Measurements from ENCODE around the gene TVP23A.
"Not testable (repeated sequence)": the region's sequence is repeated elsewhere in the genome, so short reads cannot be mapped to it uniquely, and the experiment has no call there.

The TVP23A gene

DNA sequence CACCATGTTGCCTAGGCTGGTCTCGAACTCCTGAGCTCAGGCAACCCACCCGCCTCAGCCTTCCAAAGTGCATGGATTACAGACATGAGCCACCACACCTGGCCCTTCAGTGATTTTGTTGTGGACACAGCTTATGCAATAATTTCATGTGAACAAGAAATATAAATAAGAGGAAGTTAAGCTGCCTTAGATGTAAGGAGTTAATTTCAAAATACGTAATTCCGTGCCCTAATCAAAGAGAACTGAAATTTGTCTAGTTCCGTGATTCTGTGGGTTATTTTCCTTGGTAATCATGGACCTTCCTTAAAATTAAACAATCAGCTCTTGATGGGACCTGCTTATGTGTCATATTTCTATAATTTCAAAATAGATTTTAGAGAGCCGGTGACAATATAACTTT lies 11.9 kb downstream of the TVP23A start:
- no peak overlapping the region for H3K4me3 ChIP-seq (ENCODE audit: low read length)
- no peaks in the 10 kb centered on the region for H3K9me3 ChIP-seq (ENCODE audit: low read length)
- H3K36me3 ChIP-seq (ENCODE audit: insufficient read depth, low read length): no peaks in the 10 kb centered on the region
- H3K27me3 ChIP-seq (ENCODE audit: insufficient read depth, low read length): no peaks in the 10 kb centered on the region
- H2AFZ ChIP-seq (ENCODE audit: low read depth, low read length): no peak overlapping the region
- H3K4me1 ChIP-seq (ENCODE audit: insufficient read depth, low read length): no peaks in the 10 kb centered on the region

DNA sequence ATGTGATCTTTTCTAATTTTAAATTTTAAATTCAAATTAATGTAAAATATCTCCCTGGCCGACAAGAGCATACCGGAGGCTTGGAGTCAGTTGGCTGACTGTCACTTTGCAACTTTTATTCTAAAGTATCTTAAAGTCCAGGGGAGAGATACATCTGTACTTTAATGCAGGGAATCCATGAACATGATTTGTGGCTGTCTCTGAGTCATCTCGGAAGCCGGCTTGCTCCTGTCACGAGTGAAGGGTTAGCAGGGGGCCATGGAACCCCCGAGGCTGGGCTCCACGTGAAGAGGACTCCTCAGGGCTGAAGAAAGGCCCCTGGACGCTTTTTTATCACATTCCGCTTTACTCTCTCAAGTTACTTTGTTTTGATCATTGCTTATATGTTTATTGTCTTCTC lies 13.3 kb downstream of the TVP23A start:
- H2AFZ ChIP-seq (ENCODE audit: low read depth, low read length): no peak overlapping the region
- no peaks in the 10 kb centered on the region for H3K36me3 ChIP-seq (ENCODE audit: insufficient read depth, low read length)
- no peak overlapping the region for H3K4me3 ChIP-seq (ENCODE audit: low read length)
- no peaks in the 10 kb centered on the region for H3K4me1 ChIP-seq (ENCODE audit: insufficient read depth, low read length)
- H3K9me3 ChIP-seq (ENCODE audit: low read length): no peaks in the 10 kb centered on the region
- H3K27me3 ChIP-seq (ENCODE audit: insufficient read depth, low read length): no peaks in the 10 kb centered on the region

DNA sequence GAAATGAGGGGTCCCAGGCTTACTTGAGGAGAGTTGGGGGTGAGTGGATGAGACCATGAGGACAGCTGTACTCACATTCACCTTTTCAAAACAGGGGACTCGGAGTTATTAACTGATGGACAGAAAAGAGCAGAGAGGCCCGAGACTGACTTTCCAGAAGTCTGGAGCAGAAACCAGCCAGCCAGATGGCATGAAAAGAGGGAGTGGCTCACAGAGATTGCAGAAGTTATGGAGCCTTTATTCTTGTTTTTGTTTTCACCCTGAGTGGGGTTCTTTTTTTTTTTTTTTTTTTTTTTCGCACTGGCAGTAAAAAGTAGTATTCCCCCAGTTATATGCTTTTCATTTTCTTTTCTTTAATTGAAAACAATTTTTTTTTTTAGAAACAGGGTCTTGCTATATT lies 18.9 kb downstream of the TVP23A start:
- Histone ChIP-seq H2AFZ (ENCODE audit: low read depth, low read length) (no peak overlapping the region), H3K36me3 (ENCODE audit: insufficient read depth, low read length) (no peaks in the 10 kb centered on the region), H3K9me3 (ENCODE audit: low read length) (no peaks in the 10 kb centered on the region), H3K27me3 (ENCODE audit: insufficient read depth, low read length) (no peaks in the 10 kb centered on the region), H3K4me1 (ENCODE audit: insufficient read depth, low read length) (no peaks in the 10 kb centered on the region), H3K4me3 (ENCODE audit: low read length) (no peak overlapping the region)

DNA sequence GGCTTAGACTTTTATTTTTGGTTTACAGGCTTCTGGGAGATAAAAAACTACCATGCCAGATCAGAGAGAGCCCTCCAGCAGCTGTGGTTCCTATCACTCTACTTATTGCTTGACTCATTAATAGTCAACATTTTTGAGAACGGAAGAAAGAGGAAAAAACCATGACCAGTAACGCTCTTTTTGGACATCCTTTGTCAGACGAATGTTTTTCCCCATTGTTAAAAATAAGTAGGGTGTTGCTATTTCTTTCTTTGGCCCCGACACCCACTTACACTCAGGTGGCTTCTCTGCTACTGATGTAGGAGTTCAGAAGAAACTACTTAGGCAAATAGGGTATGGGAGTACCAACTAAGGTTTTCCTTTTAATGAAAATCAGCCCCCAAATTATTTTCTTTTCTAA lies 27.5 kb downstream of the TVP23A start:
- no peaks in the 10 kb centered on the region for H3K36me3 ChIP-seq (ENCODE audit: insufficient read depth, low read length)

DNA sequence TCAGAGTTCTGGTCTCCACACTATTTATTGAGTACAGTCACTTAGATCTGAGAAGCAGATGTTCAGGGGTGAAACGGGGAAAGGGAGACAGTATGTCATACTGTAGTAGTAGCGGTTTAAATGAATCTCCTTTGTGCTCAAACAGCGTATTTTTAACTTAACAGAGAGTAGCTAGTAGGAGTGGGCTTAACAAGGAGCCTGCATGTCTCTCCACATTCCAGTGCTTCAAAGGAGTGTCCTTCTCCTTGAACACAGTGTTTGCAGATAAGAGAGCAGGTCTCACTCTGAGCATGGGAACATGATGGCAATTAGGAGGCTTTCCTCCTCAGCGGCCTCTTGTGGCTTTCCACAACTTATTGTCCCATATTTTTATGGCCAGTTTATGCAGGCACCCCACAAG lies 30.0 kb downstream of the TVP23A start:
- not testable (repeated sequence) for H3K9me3 ChIP-seq (ENCODE audit: low read length); H3K4me3 ChIP-seq (ENCODE audit: low read length); H2AFZ ChIP-seq (ENCODE audit: low read depth, low read length)

More for the DNA sequence above, 27.5 kb downstream of the TVP23A start:
- Histone ChIP-seq H3K4me3 (ENCODE audit: low read length) (no peak overlapping the region), H3K9me3 (ENCODE audit: low read length) (peaks cover 3% of the 10 kb centered on the region), H3K4me1 (ENCODE audit: insufficient read depth, low read length) (no peaks in the 10 kb centered on the region), H3K27me3 (ENCODE audit: insufficient read depth, low read length) (no peaks in the 10 kb centered on the region), H2AFZ (ENCODE audit: low read depth, low read length) (no peak overlapping the region)

DNA sequence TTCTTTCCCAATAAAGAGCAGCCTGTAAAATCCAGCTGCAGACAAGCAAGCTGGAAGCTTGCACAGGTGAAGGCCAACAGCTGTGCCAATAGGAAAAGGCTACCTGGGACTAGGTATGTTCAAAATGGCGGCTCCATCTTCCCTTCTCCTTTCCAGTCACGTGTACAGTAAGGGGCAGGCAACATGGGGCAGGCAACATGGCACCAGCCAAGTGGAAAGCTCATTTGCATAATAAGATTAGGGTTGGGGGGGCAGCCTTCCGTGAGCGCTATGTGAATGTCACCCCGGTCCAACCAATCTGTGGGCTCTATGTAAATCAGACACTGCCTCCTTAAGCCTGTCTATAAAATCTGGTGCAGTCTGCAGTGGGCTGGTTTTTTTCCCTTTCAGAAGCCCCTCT lies 31.3 kb downstream of the TVP23A start:
- Histone ChIP-seq H3K9me3 (ENCODE audit: low read length) (peaks cover 3% of the 10 kb centered on the region), H3K4me1 (ENCODE audit: insufficient read depth, low read length) (no peaks in the 10 kb centered on the region), H3K36me3 (ENCODE audit: insufficient read depth, low read length) (no peaks in the 10 kb centered on the region), H3K27me3 (ENCODE audit: insufficient read depth, low read length) (no peaks in the 10 kb centered on the region), H2AFZ (ENCODE audit: low read depth, low read length) (no peak overlapping the region), H3K4me3 (ENCODE audit: low read length) (no peak overlapping the region)

More for the DNA sequence above, 30.0 kb downstream of the TVP23A start:
- H3K36me3 ChIP-seq (ENCODE audit: insufficient read depth, low read length); H3K27me3 ChIP-seq (ENCODE audit: insufficient read depth, low read length); H3K4me1 ChIP-seq (ENCODE audit: insufficient read depth, low read length): not testable (repeated sequence)

DNA sequence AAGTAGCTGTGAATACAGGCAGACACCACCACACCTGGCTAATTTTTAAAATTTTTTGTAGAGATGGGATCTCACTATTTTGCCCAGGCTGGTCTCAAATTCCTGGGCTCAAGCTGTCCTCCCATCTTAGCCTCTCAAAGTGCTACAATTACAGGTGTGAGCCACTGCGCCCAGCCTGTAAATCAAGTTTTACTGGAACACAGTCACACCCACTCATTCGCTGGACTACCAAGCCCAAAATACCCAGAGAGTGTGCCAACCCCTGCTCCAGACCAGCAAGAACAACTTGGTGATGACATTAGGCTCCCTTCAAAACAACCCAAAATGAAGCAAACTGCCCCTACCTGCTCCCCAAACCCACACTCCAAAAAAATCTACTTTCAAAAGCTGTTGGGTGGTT lies 36.0 kb downstream of the TVP23A start:
- Histone ChIP-seq H3K4me1 (ENCODE audit: insufficient read depth, low read length) (no peaks in the 10 kb centered on the region), H3K27me3 (ENCODE audit: insufficient read depth, low read length) (no peaks in the 10 kb centered on the region), H3K4me3 (ENCODE audit: low read length) (no peak overlapping the region), H3K36me3 (ENCODE audit: insufficient read depth, low read length) (no peaks in the 10 kb centered on the region), H2AFZ (ENCODE audit: low read depth, low read length) (no peak overlapping the region), H3K9me3 (ENCODE audit: low read length) (no peaks in the 10 kb centered on the region)

DNA sequence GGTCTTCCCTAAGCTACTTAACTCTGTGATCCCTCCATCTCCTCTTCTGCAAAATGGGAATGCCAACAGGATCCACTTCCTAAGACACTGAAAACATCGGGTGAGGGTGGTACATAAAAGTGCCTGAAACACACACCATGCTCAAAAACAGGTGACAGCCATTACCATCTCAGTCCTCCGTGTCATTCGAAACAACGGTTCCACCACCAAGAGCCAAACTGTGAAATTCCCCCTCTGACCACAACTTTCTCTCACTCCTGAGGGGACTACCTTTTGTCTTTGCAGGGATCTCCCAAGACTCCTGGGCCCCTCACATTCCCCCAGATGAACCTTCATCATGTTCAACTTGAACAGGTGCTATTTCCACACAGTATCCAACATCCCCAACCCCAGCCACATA lies 38.0 kb downstream of the TVP23A start:
- H3K9me3 ChIP-seq (ENCODE audit: low read length): no peaks in the 10 kb centered on the region
- no peak overlapping the region for H3K4me3 ChIP-seq (ENCODE audit: low read length)
- H3K4me1 ChIP-seq (ENCODE audit: insufficient read depth, low read length): no peaks in the 10 kb centered on the region

DNA sequence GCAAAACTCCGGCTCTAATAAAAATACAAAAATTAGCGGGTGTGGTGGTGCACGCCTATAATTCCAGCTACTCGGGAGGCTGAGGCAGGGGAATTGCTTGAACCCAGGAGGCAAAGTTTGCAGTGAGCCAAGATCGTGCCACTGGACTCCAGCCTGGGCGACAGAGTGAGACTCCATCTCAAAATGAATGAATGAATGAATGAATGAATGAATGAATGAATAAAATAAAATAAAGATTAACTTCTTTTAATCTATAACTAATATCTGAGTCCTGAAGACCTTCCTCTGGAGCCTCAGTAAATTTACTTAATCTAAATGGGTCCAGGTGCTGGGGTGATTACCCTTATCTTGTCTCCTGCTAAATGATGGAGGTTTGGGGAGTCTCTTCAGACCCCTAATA lies 38.7 kb downstream of the TVP23A start:
- H3K36me3 ChIP-seq (ENCODE audit: insufficient read depth, low read length); H3K9me3 ChIP-seq (ENCODE audit: low read length); H3K27me3 ChIP-seq (ENCODE audit: insufficient read depth, low read length); H3K4me1 ChIP-seq (ENCODE audit: insufficient read depth, low read length); H2AFZ ChIP-seq (ENCODE audit: low read depth, low read length); H3K4me3 ChIP-seq (ENCODE audit: low read length): not testable (repeated sequence)

More for the DNA sequence above, 38.0 kb downstream of the TVP23A start:
- no peaks in the 10 kb centered on the region for H3K27me3 ChIP-seq (ENCODE audit: insufficient read depth, low read length)
- no peak overlapping the region for H2AFZ ChIP-seq (ENCODE audit: low read depth, low read length)
- no peaks in the 10 kb centered on the region for H3K36me3 ChIP-seq (ENCODE audit: insufficient read depth, low read length)

DNA sequence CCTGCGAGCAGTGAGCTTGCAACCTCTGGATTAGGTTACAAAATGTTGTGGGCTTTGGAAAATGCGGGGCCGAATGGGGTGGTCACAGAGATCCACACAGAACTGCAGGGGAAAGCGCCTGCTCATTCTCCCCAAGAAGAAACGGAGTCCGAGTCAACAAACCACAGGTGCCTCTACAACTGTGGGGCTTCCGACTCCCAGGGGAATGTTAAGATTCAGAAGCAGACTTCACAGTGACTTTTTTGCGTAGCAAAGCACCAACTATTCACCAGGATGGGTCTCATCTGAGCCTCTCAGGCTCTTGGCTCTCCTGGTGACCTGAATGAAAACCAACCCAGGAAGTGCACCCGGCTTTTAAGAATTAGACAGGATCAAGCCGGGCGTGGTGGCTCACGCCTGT lies 41.2 kb downstream of the TVP23A start:
- Histone ChIP-seq H3K36me3 (ENCODE audit: insufficient read depth, low read length) (no peaks in the 10 kb centered on the region), H3K4me1 (ENCODE audit: insufficient read depth, low read length) (no peaks in the 10 kb centered on the region), H2AFZ (ENCODE audit: low read depth, low read length) (no peak overlapping the region), H3K9me3 (ENCODE audit: low read length) (no peaks in the 10 kb centered on the region), H3K4me3 (ENCODE audit: low read length) (no peak overlapping the region), H3K27me3 (ENCODE audit: insufficient read depth, low read length) (no peaks in the 10 kb centered on the region)

DNA sequence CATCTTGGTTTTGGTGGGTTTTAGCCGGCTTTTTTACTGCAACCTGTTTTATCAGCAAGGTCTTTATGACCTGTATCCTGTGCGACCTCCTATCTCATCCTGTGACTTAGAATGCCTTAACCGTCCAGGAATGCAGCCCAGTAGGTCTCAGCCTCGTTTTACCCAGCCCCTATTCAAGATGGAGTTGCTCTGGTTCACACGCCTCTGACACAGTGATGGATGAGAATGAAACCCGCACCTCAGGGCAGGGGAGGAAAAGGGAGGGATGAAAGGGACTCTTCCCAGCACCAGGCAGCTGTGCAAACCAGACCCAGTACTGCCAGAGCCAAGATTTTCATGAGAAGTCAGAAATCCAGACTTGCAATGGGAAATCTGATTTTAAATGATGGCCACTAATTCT lies 41.7 kb downstream of the TVP23A start:
- H3K4me3 ChIP-seq (ENCODE audit: low read length); H3K36me3 ChIP-seq (ENCODE audit: insufficient read depth, low read length); H3K4me1 ChIP-seq (ENCODE audit: insufficient read depth, low read length); H3K9me3 ChIP-seq (ENCODE audit: low read length); H3K27me3 ChIP-seq (ENCODE audit: insufficient read depth, low read length); H2AFZ ChIP-seq (ENCODE audit: low read depth, low read length): not testable (repeated sequence)

DNA sequence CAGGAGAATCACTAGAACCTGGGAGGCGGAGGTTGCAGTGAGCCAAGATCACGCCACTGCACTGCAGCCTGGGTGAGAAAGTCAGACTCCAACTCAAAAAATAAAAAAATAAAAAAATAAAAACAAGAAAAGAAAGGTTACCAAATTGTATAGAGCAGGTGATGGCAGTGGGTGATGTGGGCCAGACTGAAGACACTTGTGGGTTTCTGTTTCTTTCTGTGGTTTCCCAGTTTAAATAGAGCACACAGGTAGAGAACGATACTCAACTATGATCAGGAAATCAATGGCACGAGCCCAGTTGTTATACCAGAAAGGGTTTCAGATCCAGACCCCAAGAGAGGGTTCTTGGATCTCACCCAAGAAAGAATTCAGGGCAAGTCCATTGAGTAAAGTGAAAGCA lies 42.3 kb downstream of the TVP23A start:
- no peaks in the 10 kb centered on the region for H3K36me3 ChIP-seq (ENCODE audit: insufficient read depth, low read length)
- no peak overlapping the region for H3K4me3 ChIP-seq (ENCODE audit: low read length)
- H2AFZ ChIP-seq (ENCODE audit: low read depth, low read length): no peak overlapping the region
- no peaks in the 10 kb centered on the region for H3K4me1 ChIP-seq (ENCODE audit: insufficient read depth, low read length)
- no peaks in the 10 kb centered on the region for H3K27me3 ChIP-seq (ENCODE audit: insufficient read depth, low read length)
- no peaks in the 10 kb centered on the region for H3K9me3 ChIP-seq (ENCODE audit: low read length)

DNA sequence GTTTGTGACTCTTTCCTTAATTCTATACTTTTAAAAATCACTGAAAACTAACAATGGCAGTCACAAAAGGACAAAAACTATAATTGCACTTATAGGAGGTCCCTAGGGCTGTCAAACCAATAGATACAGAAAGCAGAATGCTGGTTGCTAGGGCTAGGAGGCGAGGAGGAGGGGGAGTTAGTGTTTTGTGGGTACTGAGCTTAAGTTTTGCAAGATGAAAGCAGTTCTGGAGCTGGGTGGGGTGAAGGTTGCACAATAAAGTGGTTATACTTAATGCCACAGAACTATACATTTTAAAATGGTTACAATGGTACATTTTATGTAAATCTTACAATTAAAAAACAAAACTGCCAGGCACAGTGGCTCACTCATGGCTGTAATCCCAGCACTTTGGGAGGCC lies 47.7 kb downstream of the TVP23A start:
- no peaks in the 10 kb centered on the region for H3K4me1 ChIP-seq (ENCODE audit: insufficient read depth, low read length)
- no peaks in the 10 kb centered on the region for H3K9me3 ChIP-seq (ENCODE audit: low read length)
- H2AFZ ChIP-seq (ENCODE audit: low read depth, low read length): no peak overlapping the region
- peaks cover 17% of the 10 kb centered on the region for H3K36me3 ChIP-seq (ENCODE audit: insufficient read depth, low read length)
- H3K4me3 ChIP-seq (ENCODE audit: low read length): no peak overlapping the region
- no peaks in the 10 kb centered on the region for H3K27me3 ChIP-seq (ENCODE audit: insufficient read depth, low read length)

DNA sequence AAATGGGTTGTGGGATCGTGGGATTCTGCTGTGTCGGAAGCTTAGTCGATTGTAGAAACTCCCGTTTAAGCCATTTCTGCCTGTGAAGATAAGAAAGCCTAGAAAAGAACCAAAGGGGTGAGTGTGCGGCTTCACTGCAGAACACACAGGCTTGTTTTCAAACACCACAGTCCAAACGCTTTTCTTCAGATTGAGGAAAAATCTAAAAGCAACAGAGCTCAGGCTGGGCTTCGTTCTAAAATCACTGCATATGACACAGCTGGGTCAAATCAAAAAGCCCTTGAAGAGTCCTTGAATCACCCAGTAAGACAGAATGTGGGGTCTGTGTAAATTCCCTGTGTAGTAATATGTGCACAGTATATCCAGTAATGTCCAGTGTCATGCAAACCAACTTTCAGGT lies 49.2 kb downstream of the TVP23A start:
- Histone ChIP-seq H3K36me3 (ENCODE audit: insufficient read depth, low read length) (peaks cover 22% of the 10 kb centered on the region), H2AFZ (ENCODE audit: low read depth, low read length) (no peak overlapping the region), H3K4me1 (ENCODE audit: insufficient read depth, low read length) (no peaks in the 10 kb centered on the region), H3K4me3 (ENCODE audit: low read length) (no peak overlapping the region), H3K9me3 (ENCODE audit: low read length) (no peaks in the 10 kb centered on the region), H3K27me3 (ENCODE audit: insufficient read depth, low read length) (no peaks in the 10 kb centered on the region)
